ENCODE results near the gene UBE2E2.

The UBE2E2 gene

GRCh38 chr3:23192816-23193215, 10.3 kb upstream of the UBE2E2 start:
- in situ Hi-C loops (cut with HindIII; ENCODE audit: low sequenced_read_pairs) = no loop called here

GRCh38 chr3:23193831-23194230, 9.3 kb upstream of the UBE2E2 start:
- in situ Hi-C loops (cut with HindIII; ENCODE audit: low sequenced_read_pairs) = no loop called here

GRCh38 chr3:23198801-23199200, 4.3 kb upstream of the UBE2E2 start:
- in situ Hi-C loops (cut with HindIII; ENCODE audit: low sequenced_read_pairs) = no loop called here

GRCh38 chr3:23199649-23200048, 3.5 kb upstream of the UBE2E2 start:
- in situ Hi-C loops (cut with HindIII; ENCODE audit: low sequenced_read_pairs) = no loop called here

GRCh38 chr3:23201154-23201838, 1.8 kb upstream of the UBE2E2 start:
- in situ Hi-C loops (cut with HindIII; ENCODE audit: low sequenced_read_pairs) = no loop called here

- in situ Hi-C loops (cut with HindIII; ENCODE audit: low sequenced_read_pairs) = no loop called here
Observed at GRCh38 chr3:23202203-23202920, 765 bp upstream of the UBE2E2 start.

- in situ Hi-C loops (cut with HindIII; ENCODE audit: low sequenced_read_pairs) = no loop called here
Observed at GRCh38 chr3:23203708-23204330, 692 bp downstream of the UBE2E2 start.

GRCh38 chr3:23206366-23206765, 3.2 kb downstream of the UBE2E2 start:
- in situ Hi-C loops (cut with HindIII; ENCODE audit: low sequenced_read_pairs) = no loop called here

- in situ Hi-C loops (cut with HindIII; ENCODE audit: low sequenced_read_pairs) = no loop called here
Observed at GRCh38 chr3:23209103-23209502, 6.0 kb downstream of the UBE2E2 start.

GRCh38 chr3:23209747-23210487, 6.8 kb downstream of the UBE2E2 start:
- in situ Hi-C loops (cut with HindIII; ENCODE audit: low sequenced_read_pairs) = no loop called here

- in situ Hi-C loops (cut with HindIII; ENCODE audit: low sequenced_read_pairs) = no loop called here
Observed at GRCh38 chr3:23213813-23214212, 10.7 kb downstream of the UBE2E2 start.

GRCh38 chr3:23217872-23218554, 14.9 kb downstream of the UBE2E2 start:
- in situ Hi-C loops (cut with HindIII; ENCODE audit: low sequenced_read_pairs) = no loop called here

- in situ Hi-C loops (cut with HindIII; ENCODE audit: low sequenced_read_pairs) = no loop called here
Observed at GRCh38 chr3:23219117-23219516, 16.0 kb downstream of the UBE2E2 start.

- in situ Hi-C loops (cut with HindIII; ENCODE audit: low sequenced_read_pairs) = no loop called here
Observed at GRCh38 chr3:23219552-23219951, 16.4 kb downstream of the UBE2E2 start.

GRCh38 chr3:23221136-23221535, 18.0 kb downstream of the UBE2E2 start:
- in situ Hi-C loops (cut with HindIII; ENCODE audit: low sequenced_read_pairs) = no loop called here

GRCh38 chr3:23232016-23232415, 28.9 kb downstream of the UBE2E2 start:
- in situ Hi-C loops (cut with HindIII; ENCODE audit: low sequenced_read_pairs) = no loop called here

- in situ Hi-C loops (cut with HindIII; ENCODE audit: low sequenced_read_pairs) = no loop called here
Observed at GRCh38 chr3:23232854-23233253, 29.7 kb downstream of the UBE2E2 start.

GRCh38 chr3:23235264-23235663, 32.1 kb downstream of the UBE2E2 start:
- in situ Hi-C loops (cut with HindIII; ENCODE audit: low sequenced_read_pairs) = no loop called here

- in situ Hi-C loops (cut with HindIII; ENCODE audit: low sequenced_read_pairs) = no loop called here
Observed at GRCh38 chr3:23236890-23237289, 33.8 kb downstream of the UBE2E2 start.

GRCh38 chr3:23238156-23238555, 35.0 kb downstream of the UBE2E2 start:
- in situ Hi-C loops (cut with HindIII; ENCODE audit: low sequenced_read_pairs) = no loop called here

- in situ Hi-C loops (cut with HindIII; ENCODE audit: low sequenced_read_pairs) = no loop called here
Observed at GRCh38 chr3:23238578-23238977, 35.5 kb downstream of the UBE2E2 start.

Measured in DLD1 (cell line).